T-helper 17 cell (primary cell): ENCODE results near the gene SHROOM1. TPM values are rescaled to one million over a fixed set of nuclear protein-coding genes. Genes with fewer than 3 reads are reported as not detected.
A peak's percentile ranks its signal among the peaks of the same experiment; 100 is the strongest.
"Not testable (repeated sequence)": the region's sequence is repeated elsewhere in the genome, so short reads cannot be mapped to it uniquely, and the experiment has no call there.

Experiments
- ATAC-seq: fragments of 150-1000 bp; cut with Tn5 transposase; 2 replicates; pipeline ENCODE4 v1.10.0; 2021; ENCODE audit warnings: mild to moderate bottlenecking, moderate library complexity
- DNase-seq, 3 donors: peaks; one replicate each; pipeline versions ENCODE4 v3.0.0 to v3.0.0-alpha.2; 2020 to 2021
- H3K9me3 ChIP-seq: one replicate; pipeline ENCODE4 v1.7.0; 2013; ENCODE audit warnings: low read length, mild to moderate bottlenecking; ENCODE audit not compliant: control insufficient read depth, poor library complexity, severe bottlenecking
- H3K27ac Mint-ChIP-seq: one replicate; pipeline ENCODE4 v1.8.0; 2022; ENCODE audit warnings: mild to moderate bottlenecking, moderate library complexity, mixed read lengths
- H3K27me3 Mint-ChIP-seq: one replicate; pipeline ENCODE4 v1.8.0; 2022; ENCODE audit warnings: mixed read lengths
- H3K36me3 Mint-ChIP-seq: one replicate; pipeline ENCODE4 v1.8.0; 2022; ENCODE audit warnings: low read depth, mixed read lengths
- H3K4me1 Mint-ChIP-seq: one replicate; pipeline ENCODE4 v1.8.0; 2022; ENCODE audit warnings: mild to moderate bottlenecking, mixed read lengths
- H3K4me3 Mint-ChIP-seq: one replicate; pipeline ENCODE4 v1.8.0; 2022; ENCODE audit warnings: mild to moderate bottlenecking, moderate library complexity, mixed read lengths
- total RNA-seq, 4 donors: library from RNA in 2 of 4; stranded (reverse) in 2 of 4; gene quantifications; one replicate each; pipeline ENCODE4 v1.2.3 and lab custom pipeline; 2022 to 2026

The SHROOM1 gene
- total RNA-seq, 2 donors from 2014 or later, result 0.20 TPM; not detected in 1

DNA sequence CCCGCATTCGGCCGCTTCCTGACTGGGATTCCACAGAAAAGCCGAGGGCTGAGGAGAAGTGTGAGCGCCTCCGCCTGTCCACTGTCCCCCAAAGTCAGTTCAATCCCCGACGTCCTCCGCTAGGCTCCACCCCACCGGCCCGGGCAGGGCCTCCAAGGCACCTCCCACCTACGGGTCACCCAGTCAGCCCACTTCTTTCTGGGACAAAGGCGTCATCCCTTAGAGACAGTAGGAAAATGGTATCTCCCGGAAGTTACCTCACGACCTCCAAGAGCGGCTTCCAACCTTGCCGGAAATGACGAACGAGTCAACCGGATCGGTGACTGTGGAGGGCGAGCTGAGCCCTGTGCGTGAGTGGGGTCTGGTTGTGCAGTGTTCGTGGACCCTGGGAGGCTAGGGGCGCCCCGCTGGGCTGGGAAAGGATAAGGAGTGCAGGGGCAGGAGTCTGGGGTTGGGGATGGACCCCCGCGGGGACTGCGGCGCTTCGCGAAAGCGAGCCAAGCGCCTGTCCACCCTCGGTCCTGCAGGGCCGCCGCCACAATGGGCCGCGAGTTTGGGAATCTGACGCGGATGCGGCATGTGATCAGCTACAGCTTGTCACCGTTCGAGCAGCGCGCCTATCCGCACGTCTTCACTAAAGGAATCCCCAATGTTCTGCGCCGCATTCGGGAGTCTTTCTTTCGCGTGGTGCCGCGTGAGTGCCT, 36.0 kb upstream of the SHROOM1 start, which contains the start of the genes GDF9 and UQCRQ:
GDF9 (minus strand) TSS at position 128 of the 704 bp plus-strand sequence. CDS start 1,936 bp downstream, outside the sequence.
UQCRQ (plus strand) TSS at position 301 of the 704 bp plus-strand sequence; CDS start at position 541, 240 bp downstream.
- peak within 1 kb of the TSS; percentile 98 for H3K27ac Mint-ChIP-seq

DNA sequence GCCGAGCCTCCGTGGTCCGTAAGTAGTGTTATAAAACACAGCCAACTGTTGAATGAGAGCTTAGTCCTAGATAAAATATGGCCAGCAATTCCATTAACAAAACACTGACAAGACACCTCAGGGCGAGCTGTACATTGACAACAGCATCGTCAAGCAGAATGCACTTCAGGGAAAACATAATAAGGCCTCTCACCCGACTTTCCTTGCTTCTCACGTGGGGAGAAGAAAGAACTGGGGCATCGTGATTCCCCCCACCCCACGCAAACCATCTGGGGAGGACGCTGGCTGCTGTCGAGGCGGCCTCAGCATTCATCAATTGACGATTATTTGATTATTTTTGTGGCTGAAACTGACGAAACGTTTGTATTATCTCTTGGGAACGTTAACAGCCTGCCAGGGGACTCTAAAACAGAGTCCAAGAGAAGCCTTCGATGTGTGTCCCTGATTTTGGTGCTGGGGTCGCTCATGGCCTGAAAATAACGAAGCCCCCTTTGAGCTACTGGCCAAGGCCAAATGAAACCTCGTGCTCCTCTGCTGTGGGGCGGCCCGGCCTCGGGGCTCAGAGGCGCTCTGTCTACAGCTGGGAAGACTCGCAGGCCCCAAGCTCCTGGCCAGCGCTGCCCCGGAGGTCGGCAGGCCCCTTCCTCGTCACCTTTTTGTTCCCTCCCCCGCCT, 35.4 kb upstream of the SHROOM1 start:
- Mint-ChIP-seq H3K4me3 (peak overlapping the region; percentile 98), H3K36me3 (peaks cover 4% of the 10 kb centered on the region), H3K27me3 (peaks cover 7% of the 10 kb centered on the region), H3K27ac (peak overlapping the region; percentile 98), H3K4me1 (peaks cover 14% of the 10 kb centered on the region)
- DNase-seq, result no peak
- H3K9me3 ChIP-seq, result no peaks in the 10 kb centered on the region
- ATAC-seq, result no peak

More for the DNA sequence above, 36.0 kb upstream of the SHROOM1 start, which contains the start of the genes GDF9 and UQCRQ:
- DNase-seq (peak; percentile 77 to 84 (median 83)), ATAC-seq (peak; percentile 98)
- H3K9me3 ChIP-seq, result no peaks in the 10 kb centered on the region
- Mint-ChIP-seq H3K4me3 (peak within 1 kb of the TSS; percentile 98), H3K4me1 (peaks cover 16% of the 10 kb centered on the region), H3K27me3 (peaks cover 7% of the 10 kb centered on the region), H3K36me3 (peaks cover 4% of the 10 kb centered on the region)

DNA sequence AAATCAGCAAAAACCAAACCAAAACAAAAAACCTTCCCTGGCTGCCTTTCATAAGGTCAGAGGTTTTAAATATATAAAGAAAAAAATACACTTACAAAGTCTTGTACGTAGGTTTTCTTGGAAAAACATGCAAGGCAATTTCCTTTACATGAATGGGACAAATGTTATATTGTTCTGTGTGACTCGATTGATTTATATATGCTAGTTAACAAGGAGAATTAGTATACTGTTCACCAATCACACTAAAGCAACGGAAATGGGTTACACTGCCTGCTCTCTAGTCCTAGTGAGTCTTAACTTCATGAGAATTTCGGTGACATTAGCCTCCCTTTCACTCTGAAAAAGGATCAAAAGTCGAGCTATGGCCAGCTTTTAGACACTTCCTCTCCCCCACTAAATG, 30.3 kb upstream of the SHROOM1 start:
- H3K27ac Mint-ChIP-seq, result no peak overlapping the region
- ATAC-seq, result no peak
- peaks cover 10% of the 10 kb centered on the region for H3K27me3 Mint-ChIP-seq
- DNase-seq, result no peak
- no peaks in the 10 kb centered on the region for H3K36me3 Mint-ChIP-seq
- no peaks in the 10 kb centered on the region for H3K4me1 Mint-ChIP-seq
- H3K4me3 Mint-ChIP-seq, result no peak overlapping the region
- no peaks in the 10 kb centered on the region for H3K9me3 ChIP-seq

DNA sequence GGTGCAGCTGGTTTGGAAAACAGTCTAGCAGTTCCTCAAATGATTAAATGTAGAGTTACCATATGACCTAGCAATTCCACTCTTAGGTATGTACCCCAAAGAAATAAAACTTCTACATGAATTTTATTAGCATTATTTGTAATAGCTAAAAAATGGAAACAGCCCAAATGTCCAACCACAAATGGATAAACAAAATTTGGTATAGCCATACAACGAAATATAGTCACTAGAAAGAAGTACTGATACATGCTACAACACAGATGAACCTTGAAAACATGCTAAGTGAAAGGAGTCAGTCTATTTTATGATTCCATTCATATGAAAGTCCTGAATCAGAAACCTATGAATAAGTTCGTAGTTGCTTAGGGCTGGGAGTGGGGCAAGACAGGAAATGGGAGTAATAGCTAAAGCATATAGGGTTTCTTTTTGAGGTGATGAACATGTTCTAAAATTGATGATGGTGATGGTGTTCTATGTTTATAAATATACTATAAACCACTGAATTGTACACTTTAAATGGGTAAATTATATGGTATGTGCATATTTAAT, 29.5 kb upstream of the SHROOM1 start:
- no peak for DNase-seq
- no peaks in the 10 kb centered on the region for H3K36me3 Mint-ChIP-seq
- peaks cover 18% of the 10 kb centered on the region for H3K27me3 Mint-ChIP-seq
- no peak for ATAC-seq
- no peak overlapping the region for H3K27ac Mint-ChIP-seq
- H3K4me1 Mint-ChIP-seq, result no peaks in the 10 kb centered on the region
- no peak overlapping the region for H3K4me3 Mint-ChIP-seq
- no peaks in the 10 kb centered on the region for H3K9me3 ChIP-seq

DNA sequence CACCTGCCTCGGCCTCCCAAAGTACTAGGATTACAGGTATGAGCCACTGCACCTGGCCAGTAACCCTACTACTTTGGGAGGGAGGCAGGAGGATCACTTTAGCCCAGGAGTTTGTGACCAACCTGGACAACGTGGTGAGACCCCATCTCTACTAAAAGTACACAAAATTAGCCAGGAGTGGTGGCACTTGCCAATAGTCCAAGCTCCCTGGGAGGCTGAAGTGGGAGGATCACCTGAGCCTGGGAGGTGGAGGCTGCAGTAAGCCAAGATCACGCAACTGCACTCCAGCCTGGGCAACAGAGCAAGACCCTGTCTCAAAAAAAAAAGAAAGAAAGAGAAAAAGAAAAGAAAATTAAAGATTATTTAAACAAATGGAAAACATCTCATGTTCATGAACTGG, 25.6 kb upstream of the SHROOM1 start:
- Mint-ChIP-seq H3K4me3 (no peak overlapping the region), H3K27me3 (peaks cover 14% of the 10 kb centered on the region), H3K4me1 (peaks cover 2% of the 10 kb centered on the region), H3K36me3 (peaks cover 2% of the 10 kb centered on the region), H3K27ac (no peak overlapping the region)
- H3K9me3 ChIP-seq, result no peaks in the 10 kb centered on the region
- DNase-seq (no peak), ATAC-seq (no peak)

DNA sequence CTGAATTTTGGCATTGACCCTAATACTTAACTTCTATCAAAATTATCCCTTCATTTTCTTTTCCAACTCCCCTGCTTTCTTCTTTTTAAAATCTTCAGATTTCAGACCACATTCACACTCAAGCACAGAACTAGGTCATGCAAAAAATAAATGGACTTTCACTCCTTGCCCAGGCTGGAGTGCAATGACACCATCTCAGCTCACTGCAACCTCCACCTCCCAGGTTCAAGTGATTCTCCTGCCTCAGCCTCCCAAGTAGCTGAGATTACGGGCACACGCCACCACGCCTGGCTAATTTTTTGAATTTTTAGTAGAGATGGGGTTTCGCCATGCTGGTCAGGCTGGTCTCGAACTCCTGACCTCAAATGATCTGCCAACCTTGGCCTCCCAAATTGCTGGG, 24.5 kb upstream of the SHROOM1 start:
- not testable (repeated sequence) for H3K27ac Mint-ChIP-seq, H3K4me3 Mint-ChIP-seq, ATAC-seq

DNA sequence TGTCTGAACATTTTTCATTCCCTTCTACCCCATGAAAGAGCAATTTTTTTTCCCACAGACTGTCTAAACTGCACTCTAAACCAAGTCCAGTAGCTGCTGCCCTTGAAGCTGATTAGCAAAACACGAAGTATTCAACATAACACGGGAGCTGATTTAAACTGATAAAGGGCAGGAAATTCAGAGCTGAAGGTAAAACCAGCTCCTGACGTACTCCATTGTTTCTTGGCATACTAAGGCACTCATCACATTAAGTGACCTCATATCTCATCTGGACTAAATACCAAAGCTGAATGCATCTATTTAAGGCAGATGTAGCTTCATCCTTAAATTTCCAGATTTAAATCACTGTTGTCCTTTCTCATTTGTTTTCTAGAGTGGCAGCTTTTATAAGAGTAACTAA, 23.9 kb upstream of the SHROOM1 start:
- no peak overlapping the region for H3K4me3 Mint-ChIP-seq
- H3K36me3 Mint-ChIP-seq, result peaks cover 2% of the 10 kb centered on the region
- peaks cover 14% of the 10 kb centered on the region for H3K27me3 Mint-ChIP-seq
- H3K27ac Mint-ChIP-seq, result no peak overlapping the region
- no peak for DNase-seq
- H3K9me3 ChIP-seq, result no peaks in the 10 kb centered on the region
- no peak for ATAC-seq
- H3K4me1 Mint-ChIP-seq, result peaks cover 5% of the 10 kb centered on the region

More for the DNA sequence above, 24.5 kb upstream of the SHROOM1 start:
- not testable (repeated sequence) for H3K4me1 Mint-ChIP-seq, H3K36me3 Mint-ChIP-seq, DNase-seq, H3K9me3 ChIP-seq
- H3K27me3 Mint-ChIP-seq, result peaks cover 14% of the 10 kb centered on the region

DNA sequence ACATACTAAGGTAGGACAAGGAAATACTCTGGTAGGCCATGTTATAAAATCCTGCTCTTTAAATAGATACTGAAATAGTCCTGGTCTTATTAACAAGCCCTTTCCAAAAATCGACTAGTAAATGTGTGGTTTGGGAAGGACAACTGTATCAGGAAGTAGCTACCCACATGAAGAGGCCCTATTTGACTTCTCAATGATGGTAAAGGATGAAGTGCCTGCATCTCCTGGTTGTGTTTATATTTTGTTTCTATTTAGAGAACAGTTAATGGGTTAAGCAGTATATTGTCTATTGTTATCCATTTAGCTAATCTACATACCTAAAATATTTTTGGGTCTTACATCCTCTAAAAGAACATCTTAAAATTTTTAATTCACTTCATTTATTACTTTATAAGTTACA, 23.3 kb upstream of the SHROOM1 start:
- no peak overlapping the region for H3K27ac Mint-ChIP-seq

DNA sequence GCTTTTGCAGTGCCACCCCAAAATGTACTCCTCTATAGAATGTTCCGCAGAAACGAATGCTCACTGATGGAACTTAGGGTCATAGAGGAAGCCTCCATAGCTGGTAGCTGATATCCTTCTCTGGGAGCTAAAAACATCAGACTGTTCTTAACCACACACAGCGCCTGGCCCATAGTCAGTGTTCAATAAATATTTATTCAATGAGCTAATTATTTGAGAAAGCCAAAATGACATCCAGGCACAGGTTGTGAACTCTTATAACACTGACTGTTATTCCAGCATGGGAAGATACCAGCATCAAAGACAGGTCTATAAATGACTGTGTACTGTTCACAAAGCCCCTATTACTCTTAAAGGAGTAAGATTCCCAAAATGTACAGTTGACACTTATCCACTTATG, 22.9 kb upstream of the SHROOM1 start:
- Mint-ChIP-seq H3K4me3 (no peak overlapping the region), H3K36me3 (peaks cover 2% of the 10 kb centered on the region), H3K4me1 (peaks cover 5% of the 10 kb centered on the region), H3K27ac (no peak overlapping the region), H3K27me3 (peaks cover 14% of the 10 kb centered on the region)
- H3K9me3 ChIP-seq, result no peaks in the 10 kb centered on the region
- ATAC-seq, result no peak
- DNase-seq, result no peak

More for the DNA sequence above, 23.3 kb upstream of the SHROOM1 start:
- ATAC-seq, result no peak
- Mint-ChIP-seq H3K4me3 (no peak overlapping the region), H3K27me3 (peaks cover 14% of the 10 kb centered on the region), H3K36me3 (peaks cover 2% of the 10 kb centered on the region), H3K4me1 (peaks cover 5% of the 10 kb centered on the region)
- DNase-seq, result no peak
- no peaks in the 10 kb centered on the region for H3K9me3 ChIP-seq

DNA sequence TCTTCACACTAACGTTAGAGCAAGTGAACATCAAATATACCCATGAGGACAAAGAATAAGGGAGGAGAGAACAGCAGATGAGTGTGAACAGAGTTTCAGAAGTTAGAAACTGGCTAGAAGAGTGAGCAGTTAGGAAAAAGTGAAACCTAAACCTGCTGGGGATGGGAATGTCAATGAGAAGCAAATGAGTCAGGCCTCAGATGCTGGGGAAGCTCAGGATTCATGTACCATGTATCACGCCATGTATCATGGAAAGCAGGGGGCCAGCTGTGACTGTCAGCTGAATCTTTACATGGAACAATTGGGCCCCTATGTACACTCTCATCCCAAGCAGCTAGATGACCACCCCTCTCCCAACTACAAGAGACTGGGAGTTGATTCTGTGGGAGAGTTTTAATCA, 19.6 kb upstream of the SHROOM1 start:
- Mint-ChIP-seq H3K4me3 (no peak overlapping the region), H3K27me3 (peaks cover 4% of the 10 kb centered on the region), H3K36me3 (peaks cover 2% of the 10 kb centered on the region), H3K4me1 (peaks cover 5% of the 10 kb centered on the region), H3K27ac (no peak overlapping the region)
- ATAC-seq (no peak), DNase-seq (no peak)
- H3K9me3 ChIP-seq, result no peaks in the 10 kb centered on the region

DNA sequence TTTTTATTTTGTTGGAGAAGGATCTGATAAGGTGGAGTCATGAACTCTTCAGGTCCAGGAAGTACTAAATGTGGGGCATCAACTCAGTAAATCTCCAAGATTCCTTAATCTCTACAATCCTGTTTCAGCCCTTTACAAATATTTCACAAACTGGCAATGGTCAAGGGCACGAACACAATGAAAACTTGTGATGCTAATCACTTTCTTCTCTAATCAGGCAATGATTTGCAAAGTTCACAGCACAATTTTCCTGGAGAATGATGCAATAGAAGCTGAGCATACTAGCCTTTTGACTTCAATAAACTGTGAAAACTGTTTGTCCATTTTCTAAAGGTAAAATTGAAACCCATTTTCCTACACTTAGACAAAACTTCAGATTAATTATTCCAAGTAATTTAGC, 18.9 kb upstream of the SHROOM1 start:
- no peaks in the 10 kb centered on the region for H3K9me3 ChIP-seq
- Mint-ChIP-seq H3K27ac (no peak overlapping the region), H3K27me3 (no peaks in the 10 kb centered on the region), H3K4me1 (peaks cover 5% of the 10 kb centered on the region), H3K4me3 (no peak overlapping the region), H3K36me3 (peaks cover 2% of the 10 kb centered on the region)
- DNase-seq (no peak), ATAC-seq (no peak)

DNA sequence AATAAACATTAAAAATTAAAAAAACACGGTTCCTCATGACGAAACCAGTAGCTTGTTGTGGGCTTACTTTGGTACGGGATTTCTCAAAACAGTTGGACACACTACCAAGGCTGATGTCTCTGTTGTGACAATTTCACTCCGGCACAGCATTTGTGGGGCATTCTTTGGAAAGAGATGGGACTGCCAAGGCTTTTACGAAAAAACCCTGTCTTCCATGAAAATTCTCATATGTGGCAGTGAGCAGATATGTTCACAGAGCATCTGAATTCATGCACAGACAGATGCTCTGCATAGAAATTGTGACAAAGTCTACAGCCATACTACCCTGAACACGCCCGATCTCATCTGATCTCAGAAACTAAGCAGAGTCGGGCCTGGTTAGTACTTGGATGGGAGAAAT, 17.8 kb upstream of the SHROOM1 start:
- Mint-ChIP-seq H3K27ac (no peak overlapping the region), H3K36me3 (peaks cover 2% of the 10 kb centered on the region), H3K4me1 (peaks cover 3% of the 10 kb centered on the region), H3K4me3 (no peak overlapping the region), H3K27me3 (no peaks in the 10 kb centered on the region)
- H3K9me3 ChIP-seq, result no peaks in the 10 kb centered on the region
- DNase-seq (no peak), ATAC-seq (no peak)

DNA sequence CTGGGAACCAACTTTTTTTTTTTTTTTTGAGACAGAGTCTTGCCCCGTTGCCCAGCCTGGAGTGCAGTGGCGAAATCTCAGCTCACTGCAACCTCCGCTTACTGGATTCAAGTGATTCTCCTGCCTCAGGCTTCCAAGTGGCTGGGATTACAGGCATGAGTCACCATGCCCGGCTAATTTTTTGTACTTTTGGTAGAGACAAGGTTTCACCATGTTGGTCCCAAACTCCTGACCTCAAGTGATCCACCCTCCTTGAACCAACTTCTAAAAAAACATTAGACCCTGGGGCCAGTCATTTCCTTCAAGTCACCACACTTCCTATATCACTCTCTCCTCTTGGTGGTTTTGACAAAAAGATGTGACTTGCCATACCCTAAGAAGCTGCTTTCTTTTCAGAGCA, 10.9 kb upstream of the SHROOM1 start:
- H3K4me1 Mint-ChIP-seq, result no peaks in the 10 kb centered on the region
- no peak for DNase-seq
- no peaks in the 10 kb centered on the region for H3K27me3 Mint-ChIP-seq
- no peaks in the 10 kb centered on the region for H3K9me3 ChIP-seq
- no peak for ATAC-seq
- H3K27ac Mint-ChIP-seq, result no peak overlapping the region
- H3K4me3 Mint-ChIP-seq, result no peak overlapping the region
- H3K36me3 Mint-ChIP-seq, result no peaks in the 10 kb centered on the region
